RPMI7951 (cell line): Measurements from ENCODE around the gene OR13H1. TPM values are rescaled to one million over a fixed set of nuclear protein-coding genes. Genes with fewer than 3 reads are reported as not detected.
"Not testable (repeated sequence)": the region's sequence is repeated elsewhere in the genome, so short reads cannot be mapped to it uniquely, and the experiment has no call there.

ENCODE experiments used
- DNase-seq: peaks from one replicate; pipeline ENCODE4 v3.0.0-alpha.2; 2012; ENCODE audit warnings: low read depth
- total RNA-seq: library from RNA; depleted of rRNA; stranded (reverse); fragments of >200 nt; shearing (Covaris generic); gene quantifications from 2 replicates; pipeline ENCODE4 v1.2.3, GENCODE V29; 2014; rRNA removed

OR13H1 gene, protein sequence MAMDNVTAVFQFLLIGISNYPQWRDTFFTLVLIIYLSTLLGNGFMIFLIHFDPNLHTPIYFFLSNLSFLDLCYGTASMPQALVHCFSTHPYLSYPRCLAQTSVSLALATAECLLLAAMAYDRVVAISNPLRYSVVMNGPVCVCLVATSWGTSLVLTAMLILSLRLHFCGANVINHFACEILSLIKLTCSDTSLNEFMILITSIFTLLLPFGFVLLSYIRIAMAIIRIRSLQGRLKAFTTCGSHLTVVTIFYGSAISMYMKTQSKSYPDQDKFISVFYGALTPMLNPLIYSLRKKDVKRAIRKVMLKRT
- total RNA-seq = not detected in 2 replicates

DNA sequence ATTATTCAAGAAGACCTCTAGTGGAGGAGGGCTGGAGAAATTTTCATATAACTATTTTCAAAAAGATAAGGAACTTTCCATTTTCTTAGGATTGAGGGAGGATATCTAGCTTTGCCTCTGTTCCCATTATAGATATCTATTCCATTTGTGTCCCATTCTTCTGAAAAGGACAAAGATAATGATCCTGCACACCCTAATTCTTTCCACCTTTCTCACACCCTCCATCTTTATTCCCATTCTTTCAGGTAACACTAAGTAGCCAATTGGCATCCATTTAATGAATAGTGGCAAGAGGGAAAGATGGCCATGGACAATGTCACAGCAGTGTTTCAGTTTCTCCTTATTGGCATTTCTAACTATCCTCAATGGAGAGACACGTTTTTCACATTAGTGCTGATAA is at the start of gene OR13H1:
TSS of gene OR13H1 (plus strand) at position 301 of the 400 bp plus-strand sequence. CDS start at position 301, 0 bp downstream.
- no peak for DNase-seq

DNA sequence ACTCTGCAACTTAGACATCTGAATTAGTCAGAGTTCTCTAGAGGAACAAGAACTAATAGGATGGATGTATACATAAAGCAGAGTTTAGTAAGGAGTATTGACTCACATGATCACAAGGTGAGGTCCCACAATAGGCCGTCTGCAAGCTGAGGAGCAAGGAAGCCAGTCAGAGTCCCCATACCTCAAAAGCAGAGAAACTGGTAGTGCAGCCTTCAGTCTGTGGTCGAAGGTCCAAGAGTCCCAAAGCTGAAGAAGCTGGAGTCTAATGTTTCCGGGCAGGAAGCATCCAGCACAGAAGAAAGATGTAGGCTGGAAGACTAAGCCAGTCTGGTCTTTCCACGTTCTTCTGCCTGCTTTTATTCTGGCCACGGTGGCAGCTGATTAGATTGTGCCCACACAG is 42.3 kb upstream of the OR13H1 start:
- not testable (repeated sequence) for DNase-seq

DNA sequence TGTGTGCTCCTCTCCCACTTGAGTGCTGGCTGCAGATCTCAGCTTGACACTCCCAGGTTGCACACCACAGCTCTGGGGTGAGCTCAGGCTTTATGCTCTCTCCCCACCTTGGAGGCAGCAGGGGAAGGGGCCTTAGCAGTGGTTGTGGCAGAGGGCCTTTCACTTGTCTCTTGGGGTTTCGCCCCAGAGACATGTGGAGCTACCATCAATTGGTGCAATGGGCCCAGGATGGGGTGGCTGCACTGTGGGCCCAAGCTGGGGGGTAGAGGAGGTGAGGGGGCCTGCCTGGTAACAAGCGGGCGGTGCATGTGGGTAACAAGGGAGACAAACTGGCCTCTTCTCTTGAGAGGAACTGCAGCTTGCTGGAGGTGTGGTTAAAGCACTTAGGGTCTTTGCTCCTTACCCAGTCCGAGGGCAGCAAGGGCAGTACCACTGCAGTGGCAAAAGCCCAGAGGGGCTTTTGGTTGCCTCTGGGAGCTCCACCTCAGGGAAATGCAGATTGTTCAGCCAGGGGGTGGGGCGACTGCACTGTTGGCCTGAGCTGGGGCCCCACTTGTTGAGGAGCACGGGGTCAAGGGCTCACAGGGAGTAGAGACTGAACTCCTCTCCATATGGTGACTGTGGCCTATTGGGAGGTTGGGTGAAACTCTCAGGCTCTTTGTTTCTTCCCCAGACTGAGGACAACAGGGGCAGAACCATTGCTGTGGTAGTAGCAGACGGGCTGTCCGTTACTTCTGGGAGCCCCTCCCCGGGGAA is 30.5 kb upstream of the OR13H1 start:
- no peak for DNase-seq

DNA sequence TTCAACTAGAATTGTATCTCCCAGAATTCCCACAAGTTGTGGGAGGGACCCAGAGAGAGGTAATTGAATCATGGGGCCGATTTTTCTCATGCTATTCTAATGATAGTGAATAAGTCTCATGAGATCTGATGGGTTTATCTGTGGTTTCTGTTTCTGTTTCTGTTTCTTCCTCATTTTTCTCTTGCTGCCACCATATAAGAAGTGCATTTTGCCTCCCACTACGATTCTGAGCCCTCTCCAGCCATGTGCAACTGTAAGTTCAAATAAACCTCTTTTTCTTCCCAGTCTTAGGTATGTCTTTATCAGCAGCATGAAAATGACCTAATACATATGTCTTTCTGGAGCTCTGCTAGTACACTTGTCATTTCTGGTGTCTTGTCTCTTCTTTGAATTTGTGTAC is 22.1 kb upstream of the OR13H1 start:
- no peak for DNase-seq

DNA sequence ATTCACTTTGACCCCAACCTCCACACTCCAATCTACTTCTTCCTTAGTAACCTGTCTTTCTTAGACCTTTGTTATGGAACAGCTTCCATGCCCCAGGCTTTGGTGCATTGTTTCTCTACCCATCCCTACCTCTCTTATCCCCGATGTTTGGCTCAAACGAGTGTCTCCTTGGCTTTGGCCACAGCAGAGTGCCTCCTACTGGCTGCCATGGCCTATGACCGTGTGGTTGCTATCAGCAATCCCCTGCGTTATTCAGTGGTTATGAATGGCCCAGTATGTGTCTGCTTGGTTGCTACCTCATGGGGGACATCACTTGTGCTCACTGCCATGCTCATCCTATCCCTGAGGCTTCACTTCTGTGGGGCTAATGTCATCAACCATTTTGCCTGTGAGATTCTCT is 344 bp downstream of the OR13H1 start:
- no peak for DNase-seq

DNA sequence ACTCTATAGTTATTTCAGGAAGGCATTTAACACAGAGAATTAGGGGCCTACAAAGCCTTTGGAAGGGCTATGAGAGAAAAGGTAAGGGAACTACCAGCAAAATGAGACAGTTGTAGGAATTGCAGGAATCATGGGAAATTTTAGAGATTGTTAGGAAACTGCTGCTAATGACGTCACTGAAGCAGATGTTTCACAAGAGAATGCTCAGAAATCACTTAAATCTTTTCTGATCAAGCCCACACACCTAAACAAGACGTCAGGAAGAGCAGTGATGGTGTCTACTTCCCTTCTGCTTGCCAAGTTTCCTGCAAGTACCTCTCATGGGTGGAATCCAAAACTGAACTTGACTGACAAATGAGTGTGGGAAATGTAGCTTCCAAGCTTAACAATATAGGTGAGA is 5.1 kb downstream of the OR13H1 start:
- DNase-seq = no peak

DNA sequence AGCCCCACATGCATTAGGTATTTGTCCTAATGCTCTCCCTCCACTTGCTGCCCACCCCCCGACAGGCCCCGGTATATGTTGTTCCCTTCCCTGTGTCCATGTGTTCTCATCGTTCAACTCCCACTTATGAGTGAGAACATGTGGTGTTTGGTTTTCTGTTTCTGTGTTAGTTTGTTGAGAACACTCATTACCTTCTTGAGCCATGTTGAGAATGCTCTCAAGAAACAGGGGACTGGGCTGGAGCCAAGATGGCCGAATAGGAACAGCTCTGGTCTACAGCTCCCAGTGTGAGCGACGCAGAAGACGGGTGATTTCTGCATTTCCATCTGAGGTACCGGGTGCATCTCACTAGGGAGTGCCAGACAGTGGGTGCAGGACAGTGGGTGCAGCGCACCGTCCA is 8.6 kb downstream of the OR13H1 start:
- DNase-seq = not testable (repeated sequence)

DNA sequence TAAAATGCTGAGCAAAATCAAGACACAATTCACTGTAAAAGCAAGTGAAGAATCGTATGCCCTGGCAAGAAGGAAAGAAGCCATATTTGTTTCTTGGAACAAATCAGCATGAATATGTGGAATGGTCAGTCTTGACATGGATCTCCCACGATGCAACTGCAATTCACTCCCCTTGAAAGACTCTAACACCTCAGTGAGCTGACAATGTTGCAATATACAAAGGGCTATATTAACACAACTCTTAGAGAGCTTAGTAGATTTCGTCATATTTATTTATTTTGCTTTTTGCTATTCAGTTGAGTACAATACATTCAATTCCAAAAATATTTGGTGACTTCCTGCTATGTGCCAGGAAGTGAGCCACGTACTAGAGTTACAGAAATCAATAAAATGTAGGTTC is 14.7 kb downstream of the OR13H1 start:
- DNase-seq = no peak

DNA sequence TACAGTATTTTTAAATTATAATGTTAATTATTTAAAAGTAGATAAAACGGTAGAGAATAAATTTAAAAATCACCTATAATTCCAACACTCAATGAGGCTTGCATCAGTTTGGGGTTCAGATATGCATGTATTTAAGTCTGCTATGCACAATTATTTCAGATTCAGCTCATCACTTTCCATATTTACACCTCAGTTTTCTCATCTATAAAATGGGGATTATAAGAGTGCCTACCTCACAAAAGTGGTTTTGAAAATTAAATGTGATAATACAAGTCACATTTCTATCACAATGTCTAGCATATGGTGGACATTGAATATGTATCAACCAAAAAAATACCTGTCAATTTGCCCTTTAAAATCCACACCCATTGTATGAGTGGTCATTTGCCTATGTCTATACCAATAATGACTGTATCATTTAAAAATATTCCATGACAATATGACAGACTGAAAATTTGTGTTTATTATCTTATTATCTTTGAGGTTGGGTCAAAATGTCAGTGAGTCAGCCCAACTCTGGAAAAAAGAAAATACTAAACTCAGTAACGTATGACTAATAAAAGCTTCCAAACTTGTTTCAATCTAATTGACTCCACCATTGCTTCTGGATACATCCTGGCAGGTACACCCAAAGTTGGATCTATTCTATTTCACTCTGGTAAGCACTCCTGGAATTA is 20.8 kb downstream of the OR13H1 start:
- DNase-seq = no peak

DNA sequence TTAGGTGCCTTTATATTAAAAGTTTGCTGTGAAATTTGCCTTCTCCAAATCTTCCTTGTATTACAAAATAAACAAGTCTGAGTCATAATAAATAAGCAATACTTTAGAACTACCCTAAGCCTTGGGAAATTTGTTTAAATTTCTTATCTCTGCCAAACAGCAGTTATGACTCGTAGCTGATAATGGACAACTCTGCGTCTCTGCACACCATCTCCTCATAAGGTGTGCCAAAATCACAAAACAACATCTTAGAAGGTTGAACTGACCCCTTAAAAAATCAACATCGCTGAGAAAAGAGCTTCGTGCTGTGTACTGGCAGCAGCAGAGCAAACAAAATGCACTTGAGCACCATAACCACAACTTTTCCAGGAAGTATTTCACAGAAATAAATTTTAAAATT is 22.0 kb downstream of the OR13H1 start:
- DNase-seq = no peak

DNA sequence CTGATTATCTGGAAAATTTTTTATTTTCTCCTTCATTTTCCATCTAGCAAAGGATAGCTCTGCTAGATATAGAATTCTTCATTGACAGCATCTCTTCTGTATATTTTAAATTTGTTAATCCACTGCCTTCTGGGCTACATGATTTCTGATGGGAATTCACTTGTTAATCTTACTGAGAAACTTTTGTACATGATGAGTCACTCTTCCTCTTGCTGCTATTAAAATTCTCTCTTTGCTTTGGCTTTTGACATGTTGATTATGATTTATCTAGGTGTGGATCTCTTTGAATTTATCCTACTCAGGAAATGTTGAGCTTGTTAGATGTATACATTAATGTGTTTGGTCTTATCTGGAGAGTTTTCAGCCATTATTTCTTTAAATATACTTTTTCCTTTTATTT is 27.5 kb downstream of the OR13H1 start:
- no peak for DNase-seq

DNA sequence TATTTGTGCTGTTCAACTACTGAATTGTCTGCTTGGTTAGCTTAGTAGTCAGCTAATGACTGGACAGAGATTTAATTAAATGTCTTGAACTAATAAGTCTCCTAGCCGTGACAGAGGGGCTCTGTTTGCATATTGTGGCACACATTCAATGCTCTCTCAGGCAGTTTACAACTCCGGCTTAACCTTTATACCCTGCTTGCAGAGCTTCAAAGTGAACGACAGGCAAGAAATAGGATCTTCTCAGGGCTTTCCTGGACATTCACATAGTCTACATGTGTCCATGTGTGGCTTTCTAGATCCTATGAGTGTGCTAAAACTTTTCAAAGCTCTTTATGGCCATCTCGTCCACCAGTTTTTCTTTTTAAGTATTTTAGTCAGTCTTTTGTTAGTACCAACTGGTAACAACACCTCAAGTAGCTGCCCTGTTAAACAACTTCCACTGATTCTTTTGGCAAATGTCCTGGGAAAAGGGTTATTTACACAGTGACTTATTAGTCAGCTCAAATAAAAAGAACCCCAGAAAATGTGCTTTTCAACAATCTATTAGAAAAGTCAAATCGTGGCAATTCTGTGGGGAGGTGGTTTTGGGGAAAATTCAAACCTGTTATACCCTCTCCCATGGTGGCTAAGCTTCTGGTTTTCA is 28.6 kb downstream of the OR13H1 start:
- no peak for DNase-seq

DNA sequence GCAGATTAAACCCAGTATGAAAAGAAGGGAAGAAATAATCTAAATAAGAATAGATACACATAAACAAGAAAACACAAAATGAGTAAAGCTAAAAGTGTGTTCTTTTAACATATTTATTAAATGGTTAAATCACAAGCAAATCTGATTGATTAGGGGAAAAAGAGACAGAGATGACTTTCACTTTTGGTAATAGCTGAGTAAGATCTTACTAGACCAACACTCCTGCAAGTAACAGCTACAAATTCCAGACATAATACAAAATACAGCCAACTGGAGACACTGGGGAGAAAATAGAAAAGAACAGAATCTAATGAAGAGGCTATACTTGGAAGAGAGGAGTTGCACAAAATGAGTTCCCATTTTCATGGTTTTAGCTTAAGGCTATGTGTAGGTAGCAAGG is 33.5 kb downstream of the OR13H1 start:
- no peak for DNase-seq

DNA sequence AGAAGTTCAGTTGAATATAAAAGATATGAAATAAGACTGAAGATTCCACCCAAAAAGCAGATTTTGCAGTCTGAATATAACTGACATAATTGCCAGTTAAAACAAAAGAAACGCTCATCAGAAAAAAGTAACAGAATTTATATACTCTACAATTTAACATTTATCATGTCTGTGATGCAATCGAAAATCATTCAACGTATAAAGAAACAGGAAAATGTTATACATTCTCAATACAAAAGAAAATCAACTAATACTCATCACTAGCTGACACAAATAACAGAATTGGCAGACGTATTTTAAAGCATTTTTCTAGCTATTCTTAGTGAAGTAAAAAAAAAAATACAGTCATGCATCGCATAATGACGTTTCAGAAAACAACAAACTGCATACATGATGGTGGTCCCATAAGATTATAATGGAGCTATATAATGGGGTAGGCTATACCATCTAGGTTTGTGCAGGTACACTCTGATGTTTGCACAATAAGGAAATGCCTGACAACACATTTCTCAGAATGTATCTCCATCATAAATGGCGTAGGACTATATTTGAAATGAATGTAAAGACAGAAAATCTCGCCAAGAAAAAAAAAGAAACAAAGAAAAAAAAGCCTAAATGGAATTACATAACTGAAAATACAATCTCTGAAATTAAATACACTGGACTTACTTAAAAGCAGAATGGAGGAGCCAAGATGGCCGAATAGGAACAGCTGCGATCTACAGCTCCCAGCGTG is 34.3 kb downstream of the OR13H1 start:
- DNase-seq = no peak

DNA sequence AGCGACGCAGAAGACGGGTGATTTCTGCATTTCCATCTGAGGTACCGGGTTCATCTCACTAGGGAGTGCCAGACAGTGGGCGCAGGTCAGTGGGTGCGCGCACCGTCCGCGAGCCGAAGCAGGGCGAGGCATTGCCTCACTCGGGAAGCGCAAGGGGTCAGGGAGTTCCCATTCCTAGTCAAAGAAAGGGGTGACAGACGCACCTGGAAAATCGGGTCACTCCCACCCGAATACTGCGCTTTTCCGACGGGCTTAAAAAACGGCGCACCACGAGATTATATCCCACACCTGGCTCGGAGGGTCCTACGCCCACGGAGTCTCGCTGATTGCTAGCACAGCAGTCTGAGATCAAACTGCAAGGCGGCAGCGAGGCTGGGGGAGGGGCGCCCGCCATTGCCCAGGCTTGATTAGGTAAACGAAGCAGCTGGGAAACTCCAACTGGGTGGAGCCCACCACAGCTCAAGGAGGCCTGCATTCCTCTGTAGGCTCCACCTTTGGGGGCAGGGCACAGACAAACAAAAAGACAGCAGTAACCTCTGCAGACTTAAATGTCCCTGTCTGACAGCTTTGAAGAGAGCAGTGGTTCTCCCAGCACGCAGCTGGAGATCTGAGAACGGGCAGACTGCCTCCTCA is 35.0 kb downstream of the OR13H1 start:
- peak; percentile 60 for DNase-seq

DNA sequence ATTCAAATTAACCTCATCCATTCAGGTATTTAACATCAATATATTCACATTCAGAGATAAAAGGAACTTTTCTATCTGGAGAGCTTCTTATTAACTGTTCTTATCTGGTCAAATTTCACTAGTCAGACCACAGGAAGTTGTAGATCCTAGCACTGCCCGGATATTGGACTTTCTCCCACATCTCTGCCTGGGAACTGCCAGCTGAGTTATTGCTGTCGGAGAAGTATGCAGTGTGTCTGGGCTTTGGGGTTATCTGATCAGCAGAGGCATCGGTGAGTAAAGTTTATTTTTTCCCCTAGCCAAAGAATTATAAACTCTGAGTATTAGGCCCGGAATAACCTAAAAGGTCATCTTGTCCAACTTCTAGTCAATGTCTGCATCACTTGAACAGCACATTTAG is 45.1 kb downstream of the OR13H1 start:
- DNase-seq = peak; percentile 49
